Measurements from ENCODE around the gene PRXL2B.
"Not testable (repeated sequence)": the region's sequence is repeated elsewhere in the genome, so short reads cannot be mapped to it uniquely, and the experiment has no call there.

PRXL2B gene

DNA sequence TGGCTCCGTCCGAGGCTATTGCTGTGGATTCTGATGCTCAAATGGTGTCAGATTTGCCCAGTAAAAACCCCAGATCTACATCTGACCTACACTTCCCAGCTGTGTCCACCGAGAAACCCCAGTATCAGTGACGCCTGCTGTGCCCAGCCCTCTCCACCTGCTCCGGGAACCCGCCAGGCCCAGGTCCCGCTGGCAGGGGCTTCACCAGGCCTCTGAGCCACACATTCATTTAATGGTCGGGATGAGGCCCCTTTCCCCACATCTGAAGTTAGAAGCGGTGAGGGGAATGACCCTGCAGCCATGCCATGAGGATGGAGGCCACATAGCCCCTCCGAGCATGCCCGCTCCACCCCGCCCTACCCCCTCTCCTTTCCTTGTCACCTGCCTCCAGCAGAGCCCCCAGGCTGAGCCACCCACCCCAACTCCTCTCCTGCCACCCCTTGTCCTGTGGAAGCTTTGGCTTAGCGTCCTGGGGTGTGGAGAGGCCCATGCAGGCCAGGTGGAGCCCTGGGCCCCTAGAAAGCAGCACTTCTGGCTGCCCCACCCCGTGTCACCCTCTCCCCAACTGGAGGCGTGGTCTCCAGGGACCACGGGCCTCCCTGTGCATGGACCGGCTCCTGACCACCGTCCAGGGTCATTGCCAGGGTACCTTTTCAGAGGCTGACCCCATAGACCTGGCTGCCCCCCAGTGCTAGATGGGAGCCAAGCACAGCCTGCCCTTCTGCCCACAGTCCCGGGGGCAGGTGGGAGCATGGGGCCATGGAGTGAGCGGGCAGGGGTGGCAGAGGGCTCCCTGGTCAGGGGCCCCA is 22.4 kb upstream of the PRXL2B start:
- DNase-seq (ENCODE audit: low read depth in 4 of 4, low spot score in 1 of 4): no peak

DNA sequence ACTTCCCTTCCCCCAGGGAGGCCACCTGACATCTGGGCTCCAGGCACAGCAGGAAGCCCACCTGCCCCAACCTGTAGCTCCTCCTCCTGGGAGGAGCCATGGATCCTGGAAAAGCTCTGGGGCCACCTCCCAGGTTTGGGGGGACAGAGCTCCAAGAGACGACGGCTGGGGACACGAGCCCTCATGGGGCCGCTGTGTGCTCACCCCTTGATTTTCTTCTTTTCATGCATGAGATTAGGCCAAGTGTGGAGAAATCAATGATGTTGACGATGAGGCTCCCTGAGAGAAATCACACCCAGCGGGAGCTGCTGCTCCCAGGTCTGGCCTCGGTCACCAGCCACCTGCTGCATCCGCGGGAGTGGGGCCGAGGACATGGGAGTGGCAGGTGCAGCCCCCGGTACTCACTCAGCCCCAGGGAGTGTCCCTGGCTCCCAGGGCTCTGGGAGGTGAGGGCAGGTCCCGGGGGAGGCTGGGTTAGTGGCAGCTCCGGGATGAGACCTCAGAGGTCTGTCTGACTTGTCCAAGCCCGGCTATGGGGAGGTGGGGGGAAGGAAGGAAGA is 21.7 kb upstream of the PRXL2B start:
- no peak for DNase-seq (ENCODE audit: low read depth in 4 of 4, low spot score in 1 of 4)

DNA sequence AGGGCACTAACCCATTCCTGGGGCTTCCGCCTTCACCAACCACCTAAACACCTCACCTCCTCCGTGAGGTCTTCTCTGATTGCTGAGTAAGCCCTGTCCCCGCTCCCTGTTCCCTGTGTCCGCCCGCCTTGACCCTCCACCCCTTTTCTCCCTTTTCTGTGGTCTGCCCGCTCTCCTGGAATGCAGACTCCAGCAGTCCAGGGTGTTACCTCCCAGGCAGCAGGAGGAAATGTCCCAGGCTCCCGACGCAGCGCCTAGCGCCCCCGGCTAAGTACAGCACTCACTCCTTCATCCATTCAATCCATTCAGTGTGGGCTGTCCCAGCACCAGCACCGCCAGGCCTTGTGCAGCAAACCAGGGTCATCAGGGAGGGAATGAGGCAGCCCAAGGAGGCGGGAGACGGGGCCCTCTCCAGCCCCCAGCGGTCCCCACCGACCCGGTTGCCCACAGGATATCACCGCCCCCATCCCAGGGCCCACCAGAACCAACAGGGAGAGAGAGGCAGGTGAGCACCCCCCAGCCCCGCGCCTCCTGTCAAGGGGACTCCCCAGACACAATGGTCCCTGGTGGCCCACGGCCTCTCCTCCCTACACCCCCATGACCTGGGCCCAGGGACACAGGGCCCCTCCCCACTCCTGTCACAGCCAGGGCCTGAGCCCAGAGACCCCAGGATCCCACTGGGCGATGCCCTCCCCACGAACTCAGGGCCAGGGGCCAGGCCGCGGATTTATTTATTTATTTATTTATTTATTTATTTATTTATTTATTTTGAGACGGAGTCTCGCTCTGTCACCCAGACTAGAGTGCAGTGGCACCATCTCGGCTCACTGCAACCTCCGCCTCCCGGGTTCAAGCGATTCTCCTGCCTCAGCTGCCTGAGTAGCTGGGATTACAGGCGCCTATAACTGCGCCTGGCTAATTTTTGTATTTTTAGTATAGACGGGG is 20.2 kb upstream of the PRXL2B start:
- DNase-seq (ENCODE audit: low read depth in 4 of 4, low spot score in 1 of 4): no peak

DNA sequence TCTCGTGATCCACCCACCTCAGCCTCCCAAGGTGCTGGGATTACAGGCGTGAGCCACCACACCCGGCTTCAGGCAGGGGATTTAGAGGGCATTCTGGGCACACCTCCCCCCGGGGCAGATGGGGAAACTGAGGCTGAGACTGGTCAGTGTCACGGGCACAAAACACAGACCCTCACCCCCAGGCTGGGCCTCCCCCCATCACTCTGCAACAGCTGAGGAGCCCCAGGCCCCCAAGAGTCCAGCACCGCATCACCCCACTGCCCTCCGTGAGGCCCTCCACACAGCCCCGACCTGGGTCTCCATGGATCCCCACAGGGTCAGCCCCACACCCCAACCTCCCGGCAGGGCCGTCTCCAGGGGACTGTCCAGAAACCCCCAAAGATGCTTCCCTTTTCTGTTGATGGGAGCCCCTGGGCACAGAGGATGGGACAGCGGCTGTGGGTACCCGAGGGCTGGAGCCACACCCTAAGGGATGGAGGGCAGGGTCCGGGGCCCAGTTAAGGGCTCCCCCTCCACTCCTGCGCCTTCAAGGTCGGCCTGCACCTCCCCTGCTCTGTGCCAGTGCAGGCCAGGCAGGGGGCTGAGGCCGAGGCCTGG is 19.4 kb upstream of the PRXL2B start:
- no peak for DNase-seq (ENCODE audit: low read depth in 4 of 4, low spot score in 1 of 4)

DNA sequence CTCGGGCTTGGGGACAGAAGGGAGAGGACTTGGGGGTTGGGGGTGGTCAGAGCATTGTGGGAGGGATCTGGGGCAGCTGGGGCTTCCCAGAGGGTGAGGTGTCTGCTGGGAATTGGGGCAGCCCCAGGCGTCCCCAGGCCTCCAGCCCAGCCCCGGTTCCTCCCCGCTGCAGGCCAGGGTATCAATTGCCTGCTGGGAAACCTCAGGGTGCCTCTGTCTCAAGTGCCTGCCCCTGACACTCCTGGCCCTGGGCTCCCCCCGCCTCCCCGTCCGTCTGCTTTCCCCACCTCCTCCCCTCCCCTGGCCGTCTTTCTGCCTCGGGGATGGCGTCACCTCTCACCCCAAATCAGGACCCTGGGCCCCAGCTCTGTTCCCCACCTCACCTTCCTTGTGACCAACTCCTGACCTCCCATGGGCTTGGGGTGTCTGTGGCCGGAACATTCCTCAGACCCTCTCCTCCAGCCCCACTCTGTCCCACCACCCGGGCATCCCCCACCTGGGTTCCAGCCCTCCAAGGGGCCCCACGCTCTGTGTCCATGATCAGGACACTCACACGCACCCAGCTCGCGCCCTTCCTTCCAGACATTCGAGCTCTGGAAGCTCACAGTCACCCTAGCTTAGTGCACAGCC is 18.3 kb upstream of the PRXL2B start:
- not testable (repeated sequence) for DNase-seq (ENCODE audit: low read depth in 4 of 4, low spot score in 1 of 4)

DNA sequence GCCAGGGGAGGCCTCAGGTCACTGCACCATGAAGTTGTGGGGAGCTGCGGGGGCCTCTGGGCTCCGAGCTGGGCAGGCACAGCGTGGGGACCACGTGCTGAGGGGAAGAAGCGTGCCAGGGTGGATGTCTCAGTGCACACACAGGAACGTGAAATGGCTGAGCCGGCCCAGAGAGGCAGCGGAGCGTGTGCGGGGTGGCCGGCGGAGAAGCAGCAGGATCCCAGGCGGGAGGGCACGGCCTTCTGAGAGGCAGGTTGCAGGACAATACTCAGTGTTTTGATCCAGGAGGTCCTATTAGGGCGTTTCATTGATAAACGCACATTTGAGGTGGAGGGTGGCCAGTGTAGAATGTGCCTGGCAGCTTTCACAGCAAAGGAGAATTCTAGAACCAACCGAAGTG is 17.5 kb upstream of the PRXL2B start:
- no peak for DNase-seq (ENCODE audit: low read depth in 4 of 4, low spot score in 1 of 4)

DNA sequence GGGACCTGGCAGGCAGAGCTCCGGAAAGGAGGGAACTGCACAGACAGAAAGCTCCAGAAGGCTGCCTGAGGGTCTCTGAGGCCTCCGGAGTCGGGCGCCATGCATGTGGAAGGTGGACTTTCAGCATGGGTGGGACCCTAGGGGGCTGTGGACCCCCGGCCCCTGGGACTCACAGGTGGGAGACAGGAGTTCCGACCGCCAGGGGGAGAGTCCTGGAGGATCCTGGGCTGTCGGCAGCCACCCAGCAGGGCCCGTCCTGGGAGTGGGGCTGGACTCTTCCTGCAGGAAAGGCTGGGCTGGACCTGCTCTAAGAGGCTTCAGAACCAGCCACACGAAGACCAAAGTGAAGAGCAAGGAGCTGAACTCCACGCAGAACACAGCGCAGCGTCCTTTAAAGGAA is 16.9 kb upstream of the PRXL2B start:
- not testable (repeated sequence) for DNase-seq (ENCODE audit: low read depth in 4 of 4, low spot score in 1 of 4)

DNA sequence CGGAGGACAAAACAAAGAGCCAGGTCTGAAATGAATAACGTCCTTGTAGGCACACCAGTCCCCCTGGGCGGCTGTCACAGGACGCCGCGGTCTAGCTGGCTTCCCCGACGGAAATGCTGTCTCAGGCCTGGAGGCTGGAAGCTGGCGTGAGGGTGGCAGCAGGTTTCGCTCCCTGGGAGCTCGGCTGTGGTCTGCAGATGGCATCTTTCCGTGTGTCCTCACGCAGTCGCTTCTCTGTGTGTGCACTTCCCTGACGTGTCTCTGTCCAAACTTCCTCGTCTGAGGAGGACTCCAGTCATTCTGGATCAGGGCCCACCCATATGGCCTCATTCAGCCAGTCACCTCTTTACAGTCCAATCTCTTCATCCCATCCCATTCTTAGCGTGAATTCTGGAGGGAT is 16.2 kb upstream of the PRXL2B start:
- DNase-seq (ENCODE audit: low read depth in 4 of 4, low spot score in 1 of 4): no peak

DNA sequence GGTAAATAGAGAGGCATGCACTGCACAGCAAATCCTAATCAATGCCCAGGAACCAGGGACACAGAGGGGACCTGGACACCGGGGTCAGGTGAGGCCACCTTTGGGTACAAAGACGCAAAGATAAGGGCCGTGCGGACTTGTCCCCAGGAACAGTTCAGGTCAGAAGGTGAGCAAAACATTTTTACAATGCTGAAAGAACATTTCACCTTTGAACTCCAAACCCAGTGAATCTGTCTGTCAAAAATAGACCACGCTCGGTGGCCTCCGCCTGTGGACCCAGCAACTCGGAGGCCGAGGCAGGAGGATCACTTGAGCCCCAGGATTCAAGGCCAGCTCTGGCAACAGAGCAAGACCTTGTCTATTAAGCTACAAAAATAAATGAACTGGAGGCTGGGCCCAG is 15.2 kb upstream of the PRXL2B start:
- no peak for DNase-seq (ENCODE audit: low read depth in 4 of 4, low spot score in 1 of 4)

DNA sequence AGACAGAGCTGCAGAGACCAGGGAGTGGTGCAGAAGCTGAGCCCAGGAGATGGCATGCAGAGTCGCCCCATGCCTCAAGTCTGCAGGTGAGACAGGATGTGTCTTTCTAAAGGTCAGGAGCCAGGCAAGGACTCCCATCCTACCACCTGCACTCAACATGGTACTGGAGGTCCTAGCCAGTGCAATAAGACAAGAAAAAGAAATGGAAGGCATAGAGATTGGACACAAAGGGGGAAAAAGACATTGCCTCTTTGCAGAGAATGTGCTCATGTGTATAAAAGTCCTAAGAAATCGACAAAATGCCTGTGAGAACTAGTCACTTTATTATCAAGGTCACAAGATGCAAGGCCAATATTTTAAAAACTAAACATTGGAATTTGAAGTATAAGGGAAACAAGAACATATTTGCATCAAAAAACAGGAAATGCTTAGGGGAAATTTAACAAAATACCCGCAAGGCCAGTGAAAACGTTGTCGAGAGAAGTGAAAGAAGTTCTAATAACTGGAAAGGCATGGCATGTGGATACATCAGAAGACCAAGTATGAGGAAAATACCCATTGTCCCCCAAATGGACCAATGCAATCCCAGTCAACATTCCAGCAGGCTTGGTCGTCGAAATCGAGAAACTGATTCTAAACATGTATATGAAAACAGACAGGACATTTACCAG is 13.2 kb upstream of the PRXL2B start:
- DNase-seq (ENCODE audit: low read depth in 4 of 4, low spot score in 1 of 4): no peak

DNA sequence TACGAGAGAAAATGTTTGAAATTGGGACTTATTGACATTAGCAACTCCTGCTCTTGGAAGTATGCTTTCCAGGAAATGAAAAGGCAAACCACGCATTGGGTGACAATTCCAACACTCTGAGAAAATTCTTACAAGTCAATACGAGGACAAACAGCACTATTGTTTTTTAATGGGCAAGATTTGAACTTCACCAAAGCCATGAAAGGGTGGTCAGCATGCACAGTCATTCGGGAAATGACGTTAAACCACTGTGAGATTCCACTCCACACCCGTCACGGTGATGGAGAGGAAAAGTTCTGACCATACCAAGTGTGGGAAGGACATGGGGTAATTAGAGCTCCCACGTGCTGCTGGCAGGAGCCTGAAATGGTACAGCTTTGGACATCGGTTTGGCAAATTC is 12.2 kb upstream of the PRXL2B start:
- DNase-seq (ENCODE audit: low read depth in 4 of 4, low spot score in 1 of 4): no peak

DNA sequence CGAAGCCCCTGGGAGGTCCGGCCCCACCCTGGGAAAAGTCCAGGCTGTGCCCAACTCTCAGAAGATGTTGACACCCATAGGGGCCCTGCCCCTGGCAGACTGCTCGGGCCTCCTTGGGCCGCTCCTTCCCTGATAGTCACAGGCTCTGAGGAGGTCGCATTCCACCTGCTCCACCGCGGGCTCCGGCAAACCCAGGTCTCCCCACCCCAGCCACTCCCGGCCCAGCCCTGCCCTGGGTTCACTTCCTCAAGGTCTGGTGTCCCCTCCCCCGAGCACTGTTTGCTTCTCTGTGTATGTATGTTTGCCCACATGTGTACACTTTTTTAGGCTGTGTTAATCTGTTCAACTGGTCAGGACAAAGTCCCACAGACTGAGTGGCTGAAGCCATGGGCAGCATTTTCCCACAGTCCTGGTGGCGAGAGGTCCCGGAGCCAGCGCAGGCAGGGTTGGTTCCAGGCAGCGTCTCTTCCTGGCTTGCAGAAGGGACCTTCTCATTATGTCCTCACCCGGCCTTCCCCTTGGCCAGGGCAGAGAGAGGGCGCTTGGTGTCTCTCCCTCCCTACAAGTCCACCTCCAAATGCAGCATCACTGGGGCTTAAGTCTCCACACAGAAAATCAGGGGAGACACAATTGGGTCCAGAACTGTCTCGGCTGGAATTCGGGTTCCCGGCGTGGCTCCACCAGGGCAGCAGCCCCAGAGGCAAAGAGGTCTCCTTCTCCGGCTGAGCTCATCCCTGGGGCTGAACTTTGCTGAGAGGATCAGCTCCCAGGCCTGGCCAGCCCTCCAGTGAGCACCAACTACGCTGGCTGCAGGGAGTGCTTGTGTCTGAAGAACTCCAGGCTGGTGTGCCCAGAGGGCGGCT is 10.5 kb upstream of the PRXL2B start:
- DNase-seq (ENCODE audit: low read depth in 4 of 4, low spot score in 1 of 4): no peak

DNA sequence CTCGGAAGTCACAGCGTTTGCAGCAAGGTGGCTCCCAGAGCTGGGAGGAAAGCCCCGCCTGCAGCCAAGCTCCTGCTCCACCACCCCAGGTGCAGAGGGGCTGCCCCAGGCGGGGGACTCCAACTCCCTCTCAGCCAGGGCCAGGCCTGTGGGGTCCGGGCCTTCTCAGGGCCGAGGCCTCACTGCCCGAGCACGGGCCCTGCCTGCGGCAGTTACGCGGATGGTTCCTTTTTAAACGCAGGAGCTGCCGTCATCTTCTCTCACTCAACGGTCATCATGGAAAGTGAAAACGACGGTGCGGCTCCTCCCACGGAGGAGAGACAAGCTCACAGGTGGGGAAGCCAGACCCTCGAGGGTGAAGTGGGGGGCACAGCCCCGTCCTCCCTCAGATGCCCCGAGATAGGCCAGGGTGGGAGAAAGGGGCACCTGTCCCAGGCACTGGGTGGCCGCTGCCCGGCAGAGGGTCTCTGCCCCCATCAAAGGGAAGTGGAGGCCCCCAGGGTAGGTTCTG is 9.0 kb upstream of the PRXL2B start:
- DNase-seq (ENCODE audit: low read depth in 4 of 4, low spot score in 1 of 4): not testable (repeated sequence)

DNA sequence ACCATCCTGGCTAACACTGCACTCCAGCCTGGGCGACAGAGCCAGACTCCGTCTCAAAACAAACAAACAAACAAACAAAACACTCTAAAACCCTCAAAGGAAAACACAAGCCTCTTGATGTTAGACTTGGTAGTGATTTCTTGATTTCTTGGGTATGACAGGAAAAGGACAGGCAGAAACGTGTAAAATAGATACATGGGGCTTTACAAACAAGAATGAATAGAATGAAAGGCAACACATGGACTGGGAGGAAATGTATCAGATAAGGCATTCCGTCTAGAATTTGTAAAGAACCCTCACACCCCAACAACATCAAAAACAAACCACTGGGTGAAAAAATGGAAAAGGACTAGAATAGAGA is 7.8 kb upstream of the PRXL2B start:
- DNase-seq (ENCODE audit: low read depth in 4 of 4, low spot score in 1 of 4): no peak

DNA sequence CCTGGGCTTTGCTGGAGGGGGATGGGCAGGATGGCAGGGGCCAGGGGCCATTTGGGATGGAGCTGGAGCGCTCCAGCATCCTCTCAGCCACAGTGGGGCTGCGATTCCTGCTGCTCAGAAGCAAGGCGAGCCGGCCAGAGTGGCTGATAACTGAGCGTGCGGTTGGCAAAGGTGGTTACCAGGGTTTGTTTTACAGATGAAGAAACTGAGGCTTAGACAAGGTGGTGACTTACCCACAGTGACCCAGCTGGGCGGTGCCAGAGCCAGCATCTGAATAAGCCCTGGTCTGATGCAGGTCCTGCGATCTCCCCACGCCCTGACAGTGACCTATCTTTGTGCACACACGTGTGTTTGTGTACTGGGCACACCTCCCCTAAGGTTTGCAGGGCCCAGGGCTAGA is 5.9 kb upstream of the PRXL2B start:
- DNase-seq (ENCODE audit: low read depth in 4 of 4, low spot score in 1 of 4): no peak

DNA sequence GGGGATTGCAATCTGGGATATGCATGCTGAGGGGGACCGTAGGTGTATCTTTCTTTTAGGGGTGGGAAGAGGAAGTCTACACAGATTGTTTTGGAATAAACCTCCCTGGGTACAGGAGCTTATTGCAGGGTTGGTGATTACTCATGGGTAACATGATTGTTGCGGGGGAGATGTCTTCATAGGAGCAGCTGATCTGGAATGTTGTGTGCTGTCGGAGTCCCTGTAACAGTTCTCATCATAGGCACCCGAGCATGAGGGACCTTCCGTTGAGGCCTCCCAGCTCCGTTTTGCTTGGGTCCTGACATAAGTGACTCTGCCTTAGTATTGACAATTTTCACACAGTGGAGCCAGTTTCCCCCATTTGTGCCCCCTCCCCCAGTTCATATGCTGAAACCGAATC is 4.2 kb upstream of the PRXL2B start:
- DNase-seq (ENCODE audit: low read depth in 4 of 4, low spot score in 1 of 4): no peak

DNA sequence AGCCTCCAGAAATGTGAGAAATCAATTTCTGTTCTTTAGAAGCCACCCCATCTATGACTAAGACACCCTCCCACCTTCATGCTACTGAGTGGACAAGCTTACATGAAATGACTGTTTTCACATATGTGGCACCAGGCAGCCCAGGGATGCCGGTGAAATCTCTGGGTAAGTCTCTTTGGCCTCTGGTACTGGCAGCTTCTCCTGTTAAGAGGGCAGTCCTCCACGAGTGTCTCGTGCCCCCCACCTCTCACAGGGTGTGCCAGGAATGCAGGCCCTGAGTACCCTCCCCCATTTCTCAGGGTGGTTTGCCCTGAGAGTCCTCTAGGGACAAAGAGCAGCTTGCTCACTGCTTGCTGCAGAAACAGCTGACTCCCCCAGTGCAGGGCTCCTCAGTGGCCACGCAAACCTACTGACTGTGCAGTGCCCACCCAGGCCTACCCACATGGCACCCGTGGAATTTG is 3.2 kb upstream of the PRXL2B start:
- DNase-seq (ENCODE audit: low read depth in 4 of 4, low spot score in 1 of 4): no peak

DNA sequence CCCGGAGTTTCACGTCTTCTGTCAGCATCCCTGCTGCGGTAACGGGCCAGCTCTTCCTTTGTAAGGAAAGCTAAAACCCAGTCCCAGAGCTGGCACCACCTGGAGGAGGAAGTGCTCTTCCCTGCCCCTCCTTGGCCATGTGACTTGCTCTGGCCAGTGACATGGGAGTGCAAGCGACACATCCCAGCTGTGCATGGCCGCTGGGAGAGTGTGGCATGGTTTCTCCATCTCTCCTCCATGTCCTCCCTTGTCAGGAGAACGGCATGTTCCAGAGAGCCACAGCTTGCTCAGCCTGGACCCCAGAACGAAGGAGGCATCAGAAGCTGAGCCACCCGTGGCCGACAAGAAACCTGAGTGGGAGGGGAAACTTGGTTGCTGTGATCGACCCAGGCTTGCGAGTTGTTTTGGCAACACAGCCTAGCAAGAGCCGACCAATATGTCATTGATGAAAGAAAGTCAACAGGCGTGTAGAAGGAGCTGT is 2.7 kb upstream of the PRXL2B start:
- no peak for DNase-seq (ENCODE audit: low read depth in 4 of 4, low spot score in 1 of 4)

DNA sequence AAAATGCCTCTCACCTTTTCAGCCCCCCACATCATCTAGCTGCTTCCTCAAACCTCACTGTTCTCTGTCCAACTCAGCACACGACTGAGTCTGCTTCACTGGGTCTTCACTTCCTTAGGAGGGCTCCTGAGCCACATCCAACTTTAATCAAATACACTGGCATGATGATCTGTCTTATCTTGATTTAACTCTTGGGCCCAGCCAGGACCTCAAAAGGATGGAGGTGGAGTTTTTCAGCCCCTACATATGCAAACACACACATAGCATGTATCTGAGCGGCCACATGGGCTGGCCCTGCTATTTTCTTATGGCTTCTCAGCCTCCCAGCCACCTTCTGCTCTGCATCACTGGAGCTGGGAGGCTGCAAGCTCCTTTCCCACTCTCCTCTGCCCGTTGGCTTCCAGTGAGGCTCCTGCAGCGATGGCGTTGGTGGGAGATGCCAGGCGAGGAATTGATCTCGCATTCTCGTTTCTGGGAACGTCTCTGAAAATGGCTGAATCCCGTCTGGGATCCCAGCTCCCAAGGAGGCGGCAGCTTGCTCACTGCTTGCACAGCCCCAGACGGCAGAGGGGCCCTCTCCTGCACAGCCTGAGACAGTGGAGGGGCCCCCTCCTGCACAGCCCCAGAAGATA is 1.8 kb upstream of the PRXL2B start:
- no peak for DNase-seq (ENCODE audit: low read depth in 4 of 4, low spot score in 1 of 4)

All from stimulated activated CD4-positive, alpha-beta T cell treated with anti-CD3 and anti-CD28 coated beads, Interleukin-1b, Interleukin-23, amount 100 ng/mL, for 24 hours (primary cell).